H1 (cell line): ENCODE data around the gene TMEM203.

ENCODE experiments used
- FOSL1 ChIP-seq: IDR thresholded peaks from 2 replicates; pipeline ENCODE4 v1.6.1; 2011; ENCODE audit warnings: mild to moderate bottlenecking, low read depth, low read length, moderate library complexity; ENCODE audit not compliant: insufficient read depth
- POLR2AphosphoS5 ChIP-seq: IDR thresholded peaks from 2 replicates; pipeline ENCODE4 v1.6.1; 2011; ENCODE audit warnings: low read depth, low read length
- YY1 ChIP-seq: IDR thresholded peaks from 2 replicates; pipeline ENCODE4 v1.6.1; 2011; ENCODE audit warnings: low read depth, mild to moderate bottlenecking, low read length
- TF ChIP-seq, protein P1 (sequence below): IDR thresholded peaks from 2 replicates; pipeline ENCODE4 v1.6.1; 2011; ENCODE audit warnings: low read length, improper control_type of control experiment
- TF ChIP-seq, protein P2 (sequence below), 3 experiments: IDR thresholded peaks; 1 replicate in 2 of 3; 2 replicates in 1 of 3; pipeline versions ENCODE4 v1.5.1 to v1.6.1; 2011; ENCODE audit warnings: low read length in 3 of 3, mild to moderate bottlenecking in 3 of 3, inconsistent platforms in 2 of 3, low read depth in 1 of 3, moderate library complexity in 1 of 3; ENCODE audit not compliant: insufficient read depth in 1 of 3; ENCODE audit errors: control extremely low read depth in 1 of 3

DNA sequence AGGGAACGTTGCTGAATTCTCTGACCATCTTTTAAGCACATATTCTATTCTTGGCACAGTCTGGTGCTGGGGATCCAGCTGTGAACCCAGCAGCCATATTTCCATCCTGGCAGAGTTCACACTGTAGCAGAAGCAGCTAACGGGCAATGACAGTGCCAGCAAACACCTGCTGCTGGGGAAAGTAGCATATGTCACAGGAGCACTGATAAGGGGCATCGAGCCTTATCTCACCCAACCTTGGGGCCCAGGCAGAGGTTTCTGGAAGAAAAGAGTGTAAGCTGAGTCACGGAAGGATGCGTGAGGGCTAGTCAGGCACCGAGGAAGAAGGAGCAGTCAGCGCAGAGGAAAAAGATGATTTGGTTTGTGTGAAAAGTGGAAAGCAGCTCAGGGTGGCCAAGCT is 1.2 kb upstream of the TMEM203 start:
- TF ChIP-seq YY1 (no peak), POLR2AphosphoS5 (no peak), FOSL1 (no peak)
- TF ChIP-seq, protein P1, sequence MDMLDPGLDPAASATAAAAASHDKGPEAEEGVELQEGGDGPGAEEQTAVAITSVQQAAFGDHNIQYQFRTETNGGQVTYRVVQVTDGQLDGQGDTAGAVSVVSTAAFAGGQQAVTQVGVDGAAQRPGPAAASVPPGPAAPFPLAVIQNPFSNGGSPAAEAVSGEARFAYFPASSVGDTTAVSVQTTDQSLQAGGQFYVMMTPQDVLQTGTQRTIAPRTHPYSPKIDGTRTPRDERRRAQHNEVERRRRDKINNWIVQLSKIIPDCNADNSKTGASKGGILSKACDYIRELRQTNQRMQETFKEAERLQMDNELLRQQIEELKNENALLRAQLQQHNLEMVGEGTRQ: no peak
- TF ChIP-seq, protein P2, sequence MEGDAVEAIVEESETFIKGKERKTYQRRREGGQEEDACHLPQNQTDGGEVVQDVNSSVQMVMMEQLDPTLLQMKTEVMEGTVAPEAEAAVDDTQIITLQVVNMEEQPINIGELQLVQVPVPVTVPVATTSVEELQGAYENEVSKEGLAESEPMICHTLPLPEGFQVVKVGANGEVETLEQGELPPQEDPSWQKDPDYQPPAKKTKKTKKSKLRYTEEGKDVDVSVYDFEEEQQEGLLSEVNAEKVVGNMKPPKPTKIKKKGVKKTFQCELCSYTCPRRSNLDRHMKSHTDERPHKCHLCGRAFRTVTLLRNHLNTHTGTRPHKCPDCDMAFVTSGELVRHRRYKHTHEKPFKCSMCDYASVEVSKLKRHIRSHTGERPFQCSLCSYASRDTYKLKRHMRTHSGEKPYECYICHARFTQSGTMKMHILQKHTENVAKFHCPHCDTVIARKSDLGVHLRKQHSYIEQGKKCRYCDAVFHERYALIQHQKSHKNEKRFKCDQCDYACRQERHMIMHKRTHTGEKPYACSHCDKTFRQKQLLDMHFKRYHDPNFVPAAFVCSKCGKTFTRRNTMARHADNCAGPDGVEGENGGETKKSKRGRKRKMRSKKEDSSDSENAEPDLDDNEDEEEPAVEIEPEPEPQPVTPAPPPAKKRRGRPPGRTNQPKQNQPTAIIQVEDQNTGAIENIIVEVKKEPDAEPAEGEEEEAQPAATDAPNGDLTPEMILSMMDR (IDR thresholded peaks at IDR 0.05; ENCODE audit: control extremely low read depth in 1 of 3, insufficient read depth in 1 of 3, low read depth in 1 of 3, low read length in 3 of 3): no peak
